ENCODE measurements around the gene CNIH3.

Gene CNIH3

DNA sequence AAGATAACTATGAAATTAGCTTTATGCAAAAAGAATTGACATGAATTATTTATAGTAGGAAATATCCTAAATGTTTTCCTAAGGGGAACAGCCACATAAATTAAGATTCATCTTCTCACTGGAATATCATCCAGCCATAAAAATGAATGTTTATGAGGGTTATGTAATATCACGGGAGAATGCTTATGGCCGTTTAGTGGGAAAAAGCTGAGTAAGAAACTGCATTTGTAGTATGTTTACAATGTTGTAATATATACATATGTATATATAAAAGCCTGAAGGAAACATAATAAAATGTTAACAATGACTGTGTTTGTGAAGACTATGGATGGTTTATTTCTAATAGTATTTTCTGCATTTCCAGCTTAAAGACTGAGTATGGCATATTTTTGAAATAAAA, 161.1 kb downstream of the CNIH3 start:
- DNase-seq (ENCODE audit: low spot score) = no peak

DNA sequence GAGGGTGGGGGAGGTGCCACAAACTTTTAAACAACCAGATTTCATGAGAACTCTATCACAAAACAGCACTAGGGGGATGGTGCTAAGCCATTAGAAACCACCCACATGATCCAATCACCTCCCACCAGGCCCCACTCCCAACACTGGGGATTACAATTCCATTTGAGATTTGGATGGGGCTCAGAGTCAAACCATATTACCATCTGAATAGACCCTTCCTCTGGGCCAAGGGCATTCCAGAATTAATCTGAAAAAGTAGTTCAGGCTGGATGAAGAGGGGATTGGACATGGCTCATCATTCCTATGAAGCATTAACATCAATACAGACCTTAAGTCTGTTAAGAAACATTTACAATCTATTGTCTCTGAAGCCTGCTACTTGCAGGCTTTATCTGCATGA, 163.4 kb downstream of the CNIH3 start:
- no peak for DNase-seq (ENCODE audit: low spot score)

DNA sequence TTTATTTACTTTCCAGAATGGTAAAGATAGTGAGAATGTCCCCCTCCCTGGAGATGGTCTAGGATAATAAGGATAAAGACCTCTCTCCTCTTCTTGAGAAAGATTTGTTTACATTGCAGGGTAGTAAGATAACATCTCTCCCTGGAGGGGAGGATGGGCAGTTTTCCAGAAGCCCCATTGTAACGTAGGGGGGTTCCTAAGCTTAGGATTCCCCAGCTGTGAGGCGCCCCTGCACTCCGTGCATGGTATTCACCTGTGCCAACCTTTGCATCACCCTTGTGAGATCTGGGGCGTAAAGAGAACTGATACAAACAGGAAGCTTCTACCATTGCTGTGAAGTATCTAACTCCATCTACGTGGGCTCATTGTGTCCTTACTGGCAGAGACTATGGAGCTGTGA, 164.6 kb downstream of the CNIH3 start:
- DNase-seq (ENCODE audit: low spot score) = no peak

DNA sequence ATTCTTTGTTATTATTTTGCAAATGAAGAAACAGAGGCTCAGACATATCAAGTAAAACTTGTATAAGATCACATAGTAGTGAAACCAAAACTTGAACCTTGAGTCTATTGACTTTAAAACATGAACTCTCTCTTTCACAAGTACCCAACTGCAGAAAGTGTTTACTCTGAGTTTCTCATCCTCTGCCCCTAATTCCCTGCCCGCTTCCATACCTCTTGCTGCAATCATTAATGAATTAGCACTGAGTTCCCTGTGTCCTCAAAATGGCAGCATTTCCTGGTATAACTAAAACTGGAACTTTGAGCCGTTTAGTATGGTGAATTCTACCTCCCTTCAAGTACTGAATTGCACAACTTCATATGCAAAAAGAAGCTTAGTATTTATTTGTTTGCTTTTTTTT, 165.7 kb downstream of the CNIH3 start:
- DNase-seq (ENCODE audit: low spot score) = no peak

DNA sequence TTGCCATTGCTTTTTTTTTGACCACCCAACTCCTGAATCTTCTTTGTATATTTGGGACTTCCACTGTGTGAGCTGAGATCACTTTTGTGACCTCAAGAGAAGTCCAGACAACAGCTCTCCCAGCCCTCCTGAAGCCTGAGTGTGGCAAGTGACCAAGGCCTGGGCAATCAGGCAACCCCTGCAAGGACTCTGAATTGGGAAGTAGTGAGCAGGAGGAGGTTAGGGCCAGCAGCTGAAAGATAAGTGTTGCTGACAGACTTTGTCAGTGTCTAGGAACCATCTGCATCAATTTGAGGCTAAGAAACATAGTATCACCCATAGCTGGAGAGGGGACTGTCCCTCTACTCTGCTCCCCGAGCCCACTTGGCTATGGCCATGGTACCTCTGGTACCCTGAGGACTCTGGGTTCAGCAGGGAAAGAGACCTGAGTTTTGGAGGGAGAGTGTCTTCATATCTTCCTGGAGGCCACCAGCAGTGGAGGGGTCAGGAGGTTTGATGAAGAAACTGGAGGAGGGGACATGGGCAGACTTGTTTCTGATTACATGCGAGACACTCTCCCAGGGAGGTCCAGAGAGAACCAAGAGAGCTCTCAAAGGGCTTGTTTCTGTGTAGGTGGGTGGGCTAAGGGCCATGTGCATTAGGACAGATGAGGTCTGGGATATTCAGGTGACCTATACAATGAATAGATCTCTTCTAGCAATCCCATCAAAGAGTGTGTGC, 166.3 kb downstream of the CNIH3 start:
- no peak for DNase-seq (ENCODE audit: low spot score)

DNA sequence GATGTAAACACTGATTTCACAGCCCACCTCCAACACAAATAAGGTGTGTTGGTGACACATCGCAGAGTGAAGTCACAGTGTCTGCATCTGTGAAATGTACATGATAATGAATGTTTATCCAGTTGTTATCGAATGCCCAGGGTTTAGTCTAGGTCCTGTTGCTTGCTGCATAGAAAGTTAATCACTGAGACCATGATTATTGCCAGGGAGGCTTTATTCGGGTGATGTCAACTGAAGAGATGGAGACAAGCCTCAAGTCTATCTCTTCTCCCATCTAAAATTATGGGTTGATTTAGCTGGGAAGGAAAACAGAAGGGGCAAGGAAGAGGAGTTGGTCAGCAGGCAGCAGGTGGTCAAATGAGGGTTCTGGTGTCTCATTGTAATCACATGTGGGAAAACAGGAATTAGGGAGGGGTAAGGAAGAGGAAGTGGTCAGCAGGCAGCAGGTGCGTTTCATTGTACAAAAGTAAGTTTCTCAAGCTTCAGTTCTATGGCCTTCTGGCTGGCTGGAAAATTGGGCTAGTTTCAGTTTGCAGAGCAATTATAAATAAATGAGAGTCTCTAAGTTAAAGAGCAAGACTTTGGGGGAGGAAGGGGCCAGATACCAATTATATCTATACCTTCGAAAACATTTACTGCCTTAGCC, 167.0 kb downstream of the CNIH3 start:
- DNase-seq (ENCODE audit: low spot score) = no peak

DNA sequence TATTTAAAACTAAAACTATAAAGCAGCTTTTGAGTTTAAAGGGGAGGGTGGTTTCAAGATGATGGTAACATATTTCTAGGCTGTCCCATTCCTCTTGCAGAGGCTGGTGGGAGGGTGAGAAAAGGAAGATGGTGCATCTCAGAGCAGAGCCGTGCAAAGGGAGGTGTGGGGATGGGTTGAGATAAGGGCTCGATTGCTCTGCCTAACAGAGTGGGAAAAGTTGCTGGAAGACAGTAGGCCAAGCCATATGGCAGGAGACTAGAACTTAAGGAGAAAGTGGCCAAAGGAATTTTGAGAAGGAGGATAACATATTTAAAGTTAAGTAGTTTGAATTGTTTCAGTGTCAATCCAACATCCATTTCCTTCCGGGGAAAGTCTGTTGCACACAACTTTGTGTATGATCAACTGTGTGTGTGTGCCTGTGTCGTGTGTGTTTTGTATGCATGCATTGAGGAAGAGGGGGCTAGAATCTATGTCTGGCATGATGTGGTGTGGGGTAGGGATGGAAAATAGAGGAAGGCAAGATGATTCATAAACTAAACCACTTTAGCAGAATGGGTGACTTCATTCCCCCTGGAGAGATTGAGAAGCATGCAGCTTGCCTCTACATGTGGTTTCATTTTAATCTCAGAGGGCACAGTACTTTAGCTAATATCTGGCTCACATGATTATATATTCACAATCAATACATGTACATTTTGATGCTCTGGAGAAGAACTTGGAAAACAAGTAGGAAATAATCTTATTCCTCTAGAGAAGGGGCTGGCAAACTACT, 168.3 kb downstream of the CNIH3 start:
- no peak for DNase-seq (ENCODE audit: low spot score)

DNA sequence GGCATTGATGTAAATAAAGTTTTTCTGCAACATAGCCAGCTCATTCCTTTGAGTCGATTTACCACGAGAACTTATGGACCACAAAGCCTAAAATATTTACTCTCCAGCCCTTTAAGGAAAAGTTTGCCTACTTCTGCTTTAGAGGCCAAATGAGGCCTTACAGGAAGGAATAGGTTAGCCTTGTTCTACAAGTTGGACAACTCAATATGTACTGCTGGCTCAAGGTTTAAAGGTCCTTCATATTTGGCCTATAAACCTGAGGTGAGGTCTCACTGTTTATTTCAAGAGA, 168.9 kb downstream of the CNIH3 start:
- no peak for DNase-seq (ENCODE audit: low spot score)

DNA sequence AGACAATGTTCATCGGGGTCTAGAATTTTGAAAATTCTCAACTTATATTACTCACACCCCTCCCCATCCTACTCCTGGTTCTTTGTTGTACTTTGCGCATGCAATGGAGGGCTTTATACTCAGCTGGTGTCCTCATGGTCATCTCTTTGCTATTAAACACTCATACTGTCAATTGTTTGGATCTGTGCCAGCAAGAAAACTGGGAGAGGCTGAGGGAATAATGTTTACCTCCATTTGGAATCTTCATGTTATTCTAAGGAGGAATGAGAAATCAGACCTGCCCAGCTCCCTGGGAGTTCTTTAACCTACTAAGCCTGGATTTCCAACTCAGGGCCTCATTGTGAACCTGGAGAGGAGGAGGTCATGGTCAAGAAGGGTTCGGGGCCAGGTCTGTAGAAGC, 169.5 kb downstream of the CNIH3 start:
- no peak for DNase-seq (ENCODE audit: low spot score)

DNA sequence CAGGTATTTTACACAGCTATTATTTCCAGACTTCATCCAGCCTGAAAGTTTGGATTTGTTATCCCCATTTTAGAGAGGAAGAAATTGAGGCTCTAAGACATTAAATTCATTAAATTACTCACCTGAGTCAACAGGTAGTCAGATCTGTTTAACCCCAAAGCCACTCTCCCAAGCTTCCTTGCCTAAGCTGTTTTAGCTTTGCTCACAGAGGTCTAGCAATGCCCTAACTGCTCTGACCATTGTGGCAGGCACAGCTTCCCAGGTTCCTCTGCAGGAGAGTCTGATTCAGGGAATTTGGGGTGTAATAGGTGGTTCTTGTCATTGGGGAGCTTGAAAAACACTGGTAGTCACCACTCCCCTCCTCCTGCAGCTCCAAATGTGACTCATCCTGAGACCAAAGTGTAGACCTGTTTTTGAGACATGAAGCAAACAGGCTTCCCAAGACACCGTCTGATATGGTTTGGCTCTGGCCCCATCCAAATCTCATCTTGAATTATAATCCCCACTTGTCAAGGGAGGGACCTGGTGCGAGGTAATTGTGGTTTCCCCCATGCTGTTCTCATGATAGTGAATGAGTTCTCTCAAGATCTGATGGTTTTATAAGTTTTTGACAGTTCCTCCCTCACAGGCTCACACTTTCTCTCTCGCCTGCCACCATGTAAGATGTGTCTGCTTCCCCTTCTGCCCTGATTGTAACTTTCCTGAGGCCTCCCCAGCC, 170.6 kb downstream of the CNIH3 start:
- DNase-seq (ENCODE audit: low spot score) = no peak

DNA sequence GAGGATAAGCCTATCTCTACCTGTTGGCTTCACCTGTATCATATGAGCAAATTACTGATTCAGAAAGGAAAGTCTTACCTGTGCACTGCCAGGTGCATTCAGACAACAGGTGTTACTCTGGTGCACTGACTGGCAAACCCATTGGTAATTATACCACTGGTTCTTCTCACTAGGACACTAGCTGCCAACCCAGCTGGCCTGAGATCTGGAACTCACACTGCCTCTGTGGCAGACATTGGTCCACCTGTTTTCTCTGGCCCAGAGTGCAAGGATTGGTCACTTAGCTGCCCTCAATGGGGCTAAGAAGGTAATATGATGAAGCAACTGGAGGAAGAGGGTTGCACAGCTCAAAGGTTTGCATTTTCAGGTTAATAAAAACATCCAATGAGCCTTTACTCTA, 173.2 kb downstream of the CNIH3 start:
- no peak for DNase-seq (ENCODE audit: low spot score)
